Bronchial epithelial cell (primary cell): Measurements from ENCODE around the gene CAMSAP3. TPM values are rescaled to one million over a fixed set of nuclear protein-coding genes. Genes with fewer than 3 reads are reported as not detected.

Experiments used
- DNase-seq: peaks from one replicate; pipeline ENCODE4 v3.0.0-alpha.2; 2010; ENCODE audit warnings: low read depth
- FAIRE-seq: peaks from 2 replicates; lab custom pipeline; 2011; peaks lifted over from hg19 to GRCh38; lab: Jason Lieb, UNC
- H3K27me3 ChIP-seq: 2 replicates; pipeline ENCODE4 v1.5.1; 2011; ENCODE audit warnings: low read length; ENCODE audit not compliant: control insufficient read depth, insufficient read depth
- H3K36me3 ChIP-seq: 2 replicates; pipeline ENCODE4 v1.5.1; 2011; ENCODE audit warnings: low read length; ENCODE audit not compliant: control insufficient read depth, insufficient read depth
- H3K4me3 ChIP-seq: 2 replicates; pipeline ENCODE4 v1.5.1; 2011; ENCODE audit warnings: mild to moderate bottlenecking, low read depth, low read length, control low read depth
- total RNA-seq: library from RNA; depleted of rRNA; stranded (reverse); fragments of >200 nt; gene quantifications from 2 replicates; pipeline ENCODE4 v1.2.1, GENCODE V29; 2014
- TF ChIP-seq, protein P1 (sequence below): IDR thresholded peaks from 2 replicates; pipeline ENCODE4 v1.5.1; 2011; ENCODE audit warnings: mild to moderate bottlenecking, moderate library complexity, low read length, control low read depth, inconsistent platforms; ENCODE audit not compliant: insufficient read depth, severe bottlenecking

Gene CAMSAP3
- total RNA-seq, 1 donor from 2014 or later: 2.4 TPM

DNA sequence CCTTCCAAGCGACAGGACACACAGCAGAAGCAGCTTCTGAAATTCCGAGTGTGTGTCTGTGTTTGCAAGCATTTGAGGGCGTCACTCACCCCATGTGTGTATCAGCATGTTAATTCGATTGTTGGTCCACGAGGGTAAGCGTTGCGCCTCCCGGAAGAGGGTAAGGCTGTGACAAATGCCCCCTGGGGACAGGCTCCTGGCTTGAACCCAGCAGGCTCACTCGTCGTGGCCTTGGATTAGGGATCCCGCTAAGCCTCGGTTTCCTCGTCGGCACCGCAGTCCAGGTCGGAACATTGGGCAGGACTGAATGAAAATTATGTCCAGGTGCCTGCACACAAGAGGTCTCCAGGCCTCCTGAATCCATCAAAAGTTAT lies 40.6 kb downstream of the CAMSAP3 start:
- Histone ChIP-seq H3K4me3 (no peak overlapping the region), H3K27me3 (no peaks in the 10 kb centered on the region), H3K36me3 (peaks cover 4% of the 10 kb centered on the region)
- FAIRE-seq (no peak), DNase-seq (no peak)
- TF ChIP-seq, protein P1, sequence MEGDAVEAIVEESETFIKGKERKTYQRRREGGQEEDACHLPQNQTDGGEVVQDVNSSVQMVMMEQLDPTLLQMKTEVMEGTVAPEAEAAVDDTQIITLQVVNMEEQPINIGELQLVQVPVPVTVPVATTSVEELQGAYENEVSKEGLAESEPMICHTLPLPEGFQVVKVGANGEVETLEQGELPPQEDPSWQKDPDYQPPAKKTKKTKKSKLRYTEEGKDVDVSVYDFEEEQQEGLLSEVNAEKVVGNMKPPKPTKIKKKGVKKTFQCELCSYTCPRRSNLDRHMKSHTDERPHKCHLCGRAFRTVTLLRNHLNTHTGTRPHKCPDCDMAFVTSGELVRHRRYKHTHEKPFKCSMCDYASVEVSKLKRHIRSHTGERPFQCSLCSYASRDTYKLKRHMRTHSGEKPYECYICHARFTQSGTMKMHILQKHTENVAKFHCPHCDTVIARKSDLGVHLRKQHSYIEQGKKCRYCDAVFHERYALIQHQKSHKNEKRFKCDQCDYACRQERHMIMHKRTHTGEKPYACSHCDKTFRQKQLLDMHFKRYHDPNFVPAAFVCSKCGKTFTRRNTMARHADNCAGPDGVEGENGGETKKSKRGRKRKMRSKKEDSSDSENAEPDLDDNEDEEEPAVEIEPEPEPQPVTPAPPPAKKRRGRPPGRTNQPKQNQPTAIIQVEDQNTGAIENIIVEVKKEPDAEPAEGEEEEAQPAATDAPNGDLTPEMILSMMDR: no peak

DNA sequence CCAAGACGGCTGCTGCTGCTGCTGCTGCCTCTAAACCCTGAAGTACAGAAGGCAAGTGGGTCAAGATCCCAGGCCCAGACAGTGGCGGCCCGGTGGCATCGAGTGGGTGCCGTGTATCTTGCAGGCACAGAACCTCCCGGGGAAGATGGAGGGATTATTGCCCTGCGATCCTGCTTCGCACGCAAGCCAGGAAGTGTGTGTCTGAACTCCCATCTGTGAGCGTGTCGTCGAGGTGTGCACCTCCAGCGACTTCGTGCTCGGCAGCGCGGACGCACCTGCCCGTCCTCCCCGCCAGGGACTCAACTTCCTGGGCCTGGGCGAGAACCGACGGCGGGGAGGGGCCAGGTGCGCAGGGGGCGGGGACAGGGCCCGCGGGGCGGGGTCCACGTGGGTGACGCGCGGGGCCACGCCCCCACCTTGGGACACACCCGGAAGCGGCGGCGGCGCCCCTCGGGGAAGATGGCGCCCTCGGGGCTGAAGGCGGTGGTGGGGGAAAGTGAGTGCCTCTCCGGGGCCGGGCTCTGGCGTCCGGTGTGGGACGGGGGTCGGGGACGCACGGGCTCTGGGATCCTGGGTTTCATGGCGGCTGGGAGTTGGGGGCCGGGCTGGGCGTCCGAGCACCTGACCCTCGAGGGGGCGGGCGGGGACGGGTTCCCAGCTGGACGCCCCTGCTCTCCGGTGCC lies 41.2 kb downstream of the CAMSAP3 start, which contains the start of gene STXBP2:
STXBP2 (plus strand) TSS at position 420 of the 683 bp plus-strand sequence; CDS start at position 460, 40 bp downstream.
- Histone ChIP-seq H3K27me3 (no peaks in the 10 kb centered on the region), H3K4me3 (peak within 1 kb of the TSS; percentile 79), H3K36me3 (peaks cover 4% of the 10 kb centered on the region)
- TF ChIP-seq, protein P1: no peak
- DNase-seq (peak; percentile 47), FAIRE-seq (no peak)

DNA sequence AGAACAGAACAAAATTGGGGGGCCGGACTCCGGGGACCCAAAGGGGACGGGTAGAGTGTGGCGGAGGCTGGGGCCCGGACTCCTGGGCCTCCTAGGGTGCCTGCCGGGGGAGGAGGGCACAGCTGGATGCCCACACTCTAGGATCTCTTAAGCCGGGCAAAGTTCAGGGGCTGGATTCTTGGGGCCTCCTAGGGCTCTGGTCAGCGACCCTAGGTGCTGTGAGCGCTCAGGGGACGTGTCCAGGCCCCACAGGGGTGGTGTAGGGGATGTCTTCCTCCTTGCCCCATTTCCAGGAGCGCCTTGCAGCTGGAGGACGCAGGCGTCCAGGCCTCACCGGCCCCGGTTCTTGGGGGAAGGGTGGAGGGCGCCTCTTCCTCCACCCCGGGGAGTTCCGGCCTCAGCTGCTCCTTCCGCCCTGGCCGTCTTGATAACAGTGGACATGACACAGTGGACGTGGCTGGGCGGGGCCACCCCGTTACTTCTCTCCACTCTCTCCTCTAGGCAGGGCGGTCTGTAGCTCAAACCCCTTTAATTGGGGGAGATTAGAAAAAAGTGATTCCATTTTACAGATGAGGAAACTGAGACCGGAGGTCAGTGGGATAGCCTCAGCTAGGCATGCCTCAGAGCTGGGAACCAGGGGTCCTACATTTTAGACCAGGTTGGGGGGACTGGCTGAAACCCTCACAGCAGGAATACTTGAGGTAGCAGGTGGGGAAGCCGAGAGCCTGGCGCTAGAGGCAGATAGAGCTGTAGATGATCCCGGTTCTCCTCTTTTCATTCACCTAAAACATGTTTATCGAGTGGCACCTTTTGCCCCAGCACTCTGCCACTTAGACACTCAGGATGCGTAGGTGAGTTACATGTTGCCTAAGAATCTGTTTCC lies 42.0 kb downstream of the CAMSAP3 start:
- TF ChIP-seq, protein P1: no peak
- no peak for FAIRE-seq
- H3K27me3 ChIP-seq: no peaks in the 10 kb centered on the region
- H3K4me3 ChIP-seq: peak overlapping the region; percentile 79
- DNase-seq: no peak
- peaks cover 9% of the 10 kb centered on the region for H3K36me3 ChIP-seq

DNA sequence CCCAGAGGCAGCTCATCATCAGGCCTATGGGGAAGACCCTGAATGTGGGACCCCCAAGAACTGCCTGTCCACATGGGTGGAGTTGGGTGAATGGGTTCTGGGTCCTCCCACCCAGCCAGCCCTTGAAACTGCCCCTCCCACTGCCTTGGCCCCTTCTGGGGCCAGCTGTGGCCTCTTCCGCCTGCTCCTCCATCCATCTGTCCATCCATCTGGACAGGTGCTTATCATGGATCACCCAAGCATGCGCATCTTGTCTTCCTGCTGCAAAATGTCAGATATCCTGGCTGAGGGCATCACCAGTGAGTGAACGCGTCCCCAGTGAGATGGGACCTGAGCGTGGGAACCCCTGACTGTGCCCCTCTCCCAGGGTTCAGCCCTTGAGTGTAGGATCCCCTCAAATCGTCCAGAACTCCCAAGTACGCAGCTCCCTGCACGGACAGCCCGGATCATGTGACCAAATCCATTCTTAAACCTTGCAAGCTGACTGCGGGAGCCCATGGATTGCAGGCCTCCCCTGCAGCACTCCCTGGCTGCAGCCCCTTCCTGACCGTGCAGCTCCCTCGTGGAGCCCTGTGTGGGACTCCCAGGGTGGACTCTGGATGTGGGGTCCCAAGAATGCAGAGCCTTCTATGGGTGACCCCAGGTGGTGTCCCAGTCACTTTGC lies 43.3 kb downstream of the CAMSAP3 start:
- H3K27me3 ChIP-seq: no peaks in the 10 kb centered on the region
- H3K36me3 ChIP-seq: peaks cover 12% of the 10 kb centered on the region
- TF ChIP-seq, protein P1: no peak
- no peak overlapping the region for H3K4me3 ChIP-seq
- DNase-seq (no peak), FAIRE-seq (no peak)

DNA sequence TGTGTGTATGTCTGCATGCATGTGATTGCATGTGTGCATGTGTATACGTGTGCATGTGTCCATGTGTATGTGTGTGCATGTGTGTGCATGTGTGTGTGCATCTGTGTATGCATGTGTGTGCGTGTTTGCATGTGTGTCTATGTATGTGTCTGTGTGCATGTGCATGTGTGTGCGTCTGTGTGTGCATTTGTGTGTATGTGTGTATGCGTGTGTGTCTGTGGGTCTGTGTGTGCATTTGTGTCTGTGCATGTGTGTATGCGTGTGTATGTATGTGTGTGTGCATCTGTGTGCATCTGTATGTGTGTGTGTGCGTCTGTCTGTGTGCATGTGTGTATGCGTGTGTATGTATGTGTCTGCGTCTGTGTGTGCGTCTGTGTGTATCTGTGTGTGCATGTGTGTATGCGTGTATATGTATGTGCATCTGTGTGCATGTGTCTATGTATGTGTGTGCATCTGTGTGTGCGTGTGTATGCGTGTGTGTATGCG lies 44.2 kb downstream of the CAMSAP3 start:
- TF ChIP-seq, protein P1: no peak
- DNase-seq (no peak), FAIRE-seq (no peak)
- Histone ChIP-seq H3K36me3 (peaks cover 14% of the 10 kb centered on the region), H3K4me3 (no peak overlapping the region), H3K27me3 (no peaks in the 10 kb centered on the region)
